ENCODE measurements around the gene ALG9.

The ALG9 gene

GRCh38 chr11:111882202-111882601 lies 10.8 kb upstream of the ALG9 start:
- no peak for DNase-seq (ENCODE audit: low spot score)

- no peak for DNase-seq (ENCODE audit: low spot score)
These were observed 8.2 kb upstream of the ALG9 start for GRCh38 chr11:111879637-111879960.

- DNase-seq (ENCODE audit: low spot score): peak; percentile 96
These were observed 7.7 kb upstream of the ALG9 start, which contains the start of the genes CFAP68 and FDXACB1 for GRCh38 chr11:111878849-111879636. CFAP68 (plus strand) TSS chr11:111879541; CDS start chr11:111879561, 20 bp downstream. FDXACB1 (minus strand) TSS chr11:111879165; CDS start chr11:111879132, 33 bp downstream.

- DNase-seq (ENCODE audit: low spot score): no peak
These were observed 7.0 kb upstream of the ALG9 start for GRCh38 chr11:111878385-111878848.

- DNase-seq (ENCODE audit: low spot score): peak; percentile 18
These were observed 346 bp upstream of the ALG9 start for GRCh38 chr11:111871693-111872161.

GRCh38 chr11:111870522-111870885 lies 877 bp downstream of the ALG9 start:
- DNase-seq (ENCODE audit: low spot score): no peak

GRCh38 chr11:111870113-111870512 lies 1.3 kb downstream of the ALG9 start:
- no peak for DNase-seq (ENCODE audit: low spot score)

- DNase-seq (ENCODE audit: low spot score): no peak
These were observed 11.1 kb downstream of the ALG9 start for GRCh38 chr11:111860257-111860656.

GRCh38 chr11:111855506-111855905 lies 15.9 kb downstream of the ALG9 start:
- no peak for DNase-seq (ENCODE audit: low spot score)

- no peak for DNase-seq (ENCODE audit: low spot score)
These were observed 19.3 kb downstream of the ALG9 start for GRCh38 chr11:111852103-111852502.

- peak; percentile 51 for DNase-seq (ENCODE audit: low spot score)
These were observed 19.7 kb downstream of the ALG9 start for GRCh38 chr11:111851636-111852035.

GRCh38 chr11:111851067-111851466 lies 20.3 kb downstream of the ALG9 start:
- no peak for DNase-seq (ENCODE audit: low spot score)

- no peak for DNase-seq (ENCODE audit: low spot score)
These were observed 21.8 kb downstream of the ALG9 start for GRCh38 chr11:111849631-111850030.

GRCh38 chr11:111846636-111847035 lies 24.7 kb downstream of the ALG9 start:
- peak; percentile 46 for DNase-seq (ENCODE audit: low spot score)

GRCh38 chr11:111846063-111846462 lies 25.3 kb downstream of the ALG9 start:
- no peak for DNase-seq (ENCODE audit: low spot score)

GRCh38 chr11:111845276-111846028 lies 25.9 kb downstream of the ALG9 start:
- DNase-seq (ENCODE audit: low spot score): no peak

GRCh38 chr11:111843661-111844060 lies 27.7 kb downstream of the ALG9 start:
- no peak for DNase-seq (ENCODE audit: low spot score)

GRCh38 chr11:111841370-111842053 lies 29.9 kb downstream of the ALG9 start:
- peak; percentile 83 for DNase-seq (ENCODE audit: low spot score)

- peak; percentile 35 for DNase-seq (ENCODE audit: low spot score)
These were observed 31.2 kb downstream of the ALG9 start for GRCh38 chr11:111840143-111840542.

GRCh38 chr11:111838054-111838453 lies 33.3 kb downstream of the ALG9 start:
- no peak for DNase-seq (ENCODE audit: low spot score)

- DNase-seq (ENCODE audit: low spot score): no peak
These were observed 34.0 kb downstream of the ALG9 start for GRCh38 chr11:111837366-111837891.

GRCh38 chr11:111836721-111837120 lies 34.7 kb downstream of the ALG9 start:
- no peak for DNase-seq (ENCODE audit: low spot score)

Data from GM03348 (cell line).